RWPE2 (cell line): ENCODE results near the gene RNF166.

ENCODE experiments used
- ATAC-seq: fragments of 200-7000 bp; cut with Tn5 transposase; 3 replicates; pipeline ENCODE4 v1.9.1; 2021; ENCODE audit warnings: low read depth
- DNase-seq: peaks from one replicate; pipeline ENCODE4 v3.0.0-alpha.2; 2020; ENCODE audit warnings: low spot score
- H3K27ac ChIP-seq: fragments of 450-650 bp; 2 replicates; pipeline ENCODE4 v1.5.1; 2017; ENCODE audit warnings: mild to moderate bottlenecking; ENCODE audit not compliant: poor library complexity, severe bottlenecking
- H3K27me3 ChIP-seq: fragments of 250-450 bp; sonication (Bioruptor Pico); 2 replicates; pipeline ENCODE4 v1.5.1; 2021; ENCODE audit warnings: mild to moderate bottlenecking, moderate library complexity; ENCODE audit not compliant: insufficient read depth, poor library complexity, severe bottlenecking
- H3K36me3 ChIP-seq: fragments of 250-450 bp; sonication (Bioruptor Pico); 2 replicates; pipeline ENCODE4 v1.5.1; 2020; ENCODE audit warnings: low read depth, mild to moderate bottlenecking, moderate library complexity
- H3K4me1 ChIP-seq: fragments of 250-450 bp; sonication (Bioruptor Pico); 2 replicates; pipeline ENCODE4 v1.5.1; 2021; ENCODE audit warnings: mild to moderate bottlenecking, moderate library complexity; ENCODE audit not compliant: insufficient read depth, poor library complexity, severe bottlenecking
- H3K4me3 ChIP-seq: fragments of 250-450 bp; sonication (Bioruptor Pico); 2 replicates; pipeline ENCODE4 v1.5.1; 2021; ENCODE audit warnings: mild to moderate bottlenecking, moderate library complexity; ENCODE audit not compliant: severe bottlenecking
- H3K9me3 ChIP-seq: fragments of 250-450 bp; sonication (Bioruptor Pico); 2 replicates; pipeline ENCODE4 v1.5.1; 2021; ENCODE audit warnings: mild to moderate bottlenecking, moderate library complexity; ENCODE audit not compliant: severe bottlenecking
- CTCF ChIP-seq: fragments of 450-650 bp; IDR thresholded peaks from one replicate; pipeline ENCODE4 v1.5.1; 2017; ENCODE audit warnings: mild to moderate bottlenecking, moderate library complexity; ENCODE audit not compliant: poor library complexity, severe bottlenecking

RNF166 gene

DNA sequence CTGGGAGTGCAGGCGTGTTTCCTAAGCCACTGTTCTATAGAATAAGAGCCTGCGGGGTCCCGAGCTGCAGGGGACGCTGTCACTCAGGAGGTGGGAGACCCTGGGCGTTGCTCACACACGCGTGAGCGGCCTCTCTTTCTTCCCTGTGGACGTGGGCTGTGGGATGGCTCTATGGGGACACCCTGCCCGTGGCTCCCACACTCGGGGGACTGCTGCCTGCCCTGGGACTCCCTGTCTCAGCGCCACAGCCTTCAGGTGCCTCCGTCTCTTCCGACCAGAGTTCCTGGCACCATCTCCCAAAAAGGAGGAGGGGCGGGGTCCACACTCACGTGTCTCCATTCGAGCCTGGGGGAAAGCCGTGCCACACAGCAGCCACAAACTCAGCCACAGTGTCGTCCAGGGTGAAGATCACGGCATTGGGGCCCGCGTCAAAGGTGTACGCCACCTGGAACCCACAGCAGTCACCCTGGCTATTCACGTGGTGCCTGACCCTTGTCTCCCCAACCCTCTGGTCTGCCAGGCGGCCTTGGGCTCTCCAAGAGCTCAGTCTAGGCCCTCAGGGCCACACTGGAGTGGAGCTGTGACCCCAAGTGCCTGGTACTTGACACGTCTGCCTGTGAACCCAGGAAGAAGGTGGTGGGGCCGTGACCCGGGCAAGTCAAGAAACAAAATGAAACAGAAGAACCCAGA, 51.7 kb downstream of the RNF166 start:
- TF ChIP-seq CTCF: no peak
- no peaks in the 10 kb centered on the region for H3K4me1 ChIP-seq
- DNase-seq: no peak
- H3K4me3 ChIP-seq: no peak overlapping the region
- no peak overlapping the region for H3K27ac ChIP-seq
- no peaks in the 10 kb centered on the region for H3K9me3 ChIP-seq
- H3K27me3 ChIP-seq: no peaks in the 10 kb centered on the region
- no peak for ATAC-seq
- peaks cover 75% of the 10 kb centered on the region for H3K36me3 ChIP-seq

- H3K4me1 ChIP-seq: no peaks in the 10 kb centered on the region
- H3K27me3 ChIP-seq: no peaks in the 10 kb centered on the region
- no peak overlapping the region for H3K4me3 ChIP-seq
- peaks cover 68% of the 10 kb centered on the region for H3K36me3 ChIP-seq
- no peaks in the 10 kb centered on the region for H3K9me3 ChIP-seq
- ATAC-seq (no peak), DNase-seq (no peak)
- no peak for TF ChIP-seq CTCF
- no peak overlapping the region for H3K27ac ChIP-seq
These were observed 52.4 kb downstream of the RNF166 start for GRCh38 chr16:88653596-88654362.

- no peak for TF ChIP-seq CTCF
- Histone ChIP-seq H3K36me3 (peaks cover 66% of the 10 kb centered on the region), H3K4me3 (no peak overlapping the region), H3K27me3 (no peaks in the 10 kb centered on the region), H3K9me3 (no peaks in the 10 kb centered on the region), H3K4me1 (no peaks in the 10 kb centered on the region), H3K27ac (no peak overlapping the region)
- DNase-seq: no peak
- ATAC-seq: no peak
These were observed 53.1 kb downstream of the RNF166 start for GRCh38 chr16:88653101-88653500.

GRCh38 chr16:88652762-88653063, 53.5 kb downstream of the RNF166 start:
- H3K36me3 ChIP-seq: peaks cover 62% of the 10 kb centered on the region
- DNase-seq (no peak), ATAC-seq (no peak)
- no peak overlapping the region for H3K4me3 ChIP-seq
- H3K27me3 ChIP-seq: no peaks in the 10 kb centered on the region
- H3K27ac ChIP-seq: no peak overlapping the region
- H3K9me3 ChIP-seq: no peaks in the 10 kb centered on the region
- no peak for TF ChIP-seq CTCF
- H3K4me1 ChIP-seq: no peaks in the 10 kb centered on the region
